ENCODE data around the gene LTBR.
A peak's percentile ranks its signal among the peaks of the same experiment; 100 is the strongest.
"Not testable (repeated sequence)": the region's sequence is repeated elsewhere in the genome, so short reads cannot be mapped to it uniquely, and the experiment has no call there.

Gene LTBR

DNA sequence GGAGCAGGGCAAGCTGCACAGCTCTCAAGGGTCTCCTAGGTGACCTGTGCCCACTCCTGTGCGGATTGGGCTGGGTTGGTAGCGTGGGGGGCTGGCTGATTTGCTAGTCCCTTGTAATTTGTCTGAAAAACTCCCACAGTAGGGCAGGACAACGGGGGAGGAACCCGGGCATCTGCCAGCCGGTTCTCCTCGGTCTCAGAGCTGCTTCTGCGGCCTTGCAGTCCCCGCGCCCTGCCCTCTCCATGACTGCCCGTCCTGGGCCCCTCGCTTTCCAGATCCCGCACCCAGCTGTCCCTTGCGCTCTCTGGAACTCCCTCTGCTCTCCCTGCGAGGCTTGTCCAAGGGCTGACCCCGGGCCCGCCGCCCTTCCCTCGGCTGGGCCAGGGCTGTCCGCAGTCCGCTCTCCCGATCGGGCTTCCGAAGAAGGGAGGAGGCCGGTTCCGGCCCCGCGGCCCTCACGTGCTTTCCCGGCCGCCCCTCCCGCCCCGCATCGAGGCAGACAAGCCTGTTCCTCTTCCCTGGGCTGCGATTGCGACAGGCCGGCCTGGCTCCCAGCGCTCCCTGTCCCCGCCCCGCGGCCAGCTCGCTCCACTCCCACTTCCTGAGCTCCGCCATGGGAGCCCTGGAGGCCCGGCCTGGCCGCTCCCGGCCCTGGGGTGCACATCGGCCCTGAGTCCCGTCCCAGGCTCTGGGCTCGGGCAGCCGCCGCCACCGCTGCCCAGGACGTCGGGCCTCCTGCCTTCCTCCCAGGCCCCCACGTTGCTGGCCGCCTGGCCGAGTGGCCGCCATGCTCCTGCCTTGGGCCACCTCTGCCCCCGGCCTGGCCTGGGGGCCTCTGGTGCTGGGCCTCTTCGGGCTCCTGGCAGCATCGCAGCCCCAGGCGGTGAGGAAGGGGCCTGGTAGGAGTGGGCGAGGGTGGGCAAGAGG is at the start of gene LTBR:
Gene LTBR, plus strand, starts transcription at position 591 of the 927 bp plus-strand sequence. Its CDS starts 197 bp downstream, at position 788.
- DNase-seq, result peak in 1 of 2 experiments; percentile 16

- no peak for DNase-seq
These were observed 49.6 kb upstream of the LTBR start for GRCh38 chr12:6334359-6334758.

- DNase-seq, result no peak
These were observed 49.0 kb upstream of the LTBR start for GRCh38 chr12:6334940-6335450.

- peak; percentile 78 to 92 for DNase-seq
These were observed 48.4 kb upstream of the LTBR start for GRCh38 chr12:6335451-6336078.

- peak; percentile 45 to 64 for DNase-seq
These were observed 47.7 kb upstream of the LTBR start for GRCh38 chr12:6336079-6336888.

DNA sequence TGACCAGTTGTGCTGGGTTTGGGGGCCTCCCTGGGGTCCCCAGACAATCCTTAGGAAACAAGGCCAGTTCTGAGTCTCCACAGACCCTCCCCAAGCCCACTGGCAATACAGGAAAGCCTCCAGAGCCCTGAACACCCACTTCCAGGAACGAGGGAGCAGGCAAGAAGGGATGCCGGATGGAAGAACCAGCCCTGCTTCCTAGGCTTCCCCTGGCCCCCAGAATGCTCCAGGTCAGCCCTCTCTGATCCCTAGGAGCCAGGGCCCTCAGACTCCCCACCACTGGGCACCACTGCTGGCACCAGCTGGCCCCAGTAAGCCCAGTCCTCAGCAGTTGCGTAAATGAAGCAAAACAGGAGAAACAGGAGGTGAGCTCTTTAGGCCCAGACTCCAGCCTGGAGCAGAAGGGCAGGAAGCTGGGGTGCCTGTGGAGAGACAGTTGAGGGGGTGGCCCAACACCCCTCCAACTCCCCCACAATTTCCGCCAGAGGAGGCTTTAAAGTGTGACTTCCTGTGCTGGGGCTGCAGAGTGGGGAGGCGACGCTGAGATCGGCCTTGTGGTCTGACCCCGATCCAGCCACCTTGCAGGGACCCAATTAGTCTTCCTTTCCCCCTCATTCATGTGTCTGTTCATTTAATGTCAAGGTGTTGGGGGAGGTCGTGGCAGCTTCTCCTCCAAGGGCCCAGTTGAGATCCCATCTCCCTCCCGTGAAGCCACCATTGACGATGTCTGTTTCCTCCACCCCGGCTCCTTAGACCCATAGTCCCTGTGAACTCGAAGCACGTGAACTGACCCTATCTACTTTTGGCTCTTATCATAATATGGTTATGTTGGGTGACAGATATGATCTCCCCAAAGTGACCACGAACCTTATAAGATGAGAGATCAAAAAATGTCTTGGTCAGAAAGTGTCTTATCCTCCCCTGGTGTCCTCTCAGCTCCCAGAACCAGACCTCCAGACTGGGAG is 46.8 kb upstream of the LTBR start:
- DNase-seq, result peak in 1 of 2 experiments; percentile 56

DNA sequence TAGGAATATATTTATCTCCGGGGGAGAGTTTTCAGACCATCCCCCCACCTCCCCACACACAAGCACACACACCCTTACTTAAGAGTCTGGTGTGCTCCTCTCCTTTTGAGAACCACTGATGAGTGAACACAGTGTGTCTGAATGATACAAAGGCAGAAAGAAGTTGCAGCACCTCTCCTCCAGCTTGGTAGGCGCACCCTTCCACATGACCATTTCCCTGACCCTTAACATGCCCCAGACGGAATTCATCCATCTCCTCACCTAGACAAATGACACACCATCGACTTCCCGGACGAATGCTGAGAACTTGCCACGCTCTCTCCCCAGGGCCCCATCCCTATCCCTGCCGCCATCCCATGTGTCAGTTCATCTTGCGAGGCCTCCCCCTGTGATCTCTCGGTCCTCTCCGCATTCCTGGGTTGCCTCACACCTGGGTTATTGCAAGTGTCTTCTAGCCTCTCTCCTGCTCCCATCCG is 46.0 kb upstream of the LTBR start:
- DNase-seq, result no peak

DNA sequence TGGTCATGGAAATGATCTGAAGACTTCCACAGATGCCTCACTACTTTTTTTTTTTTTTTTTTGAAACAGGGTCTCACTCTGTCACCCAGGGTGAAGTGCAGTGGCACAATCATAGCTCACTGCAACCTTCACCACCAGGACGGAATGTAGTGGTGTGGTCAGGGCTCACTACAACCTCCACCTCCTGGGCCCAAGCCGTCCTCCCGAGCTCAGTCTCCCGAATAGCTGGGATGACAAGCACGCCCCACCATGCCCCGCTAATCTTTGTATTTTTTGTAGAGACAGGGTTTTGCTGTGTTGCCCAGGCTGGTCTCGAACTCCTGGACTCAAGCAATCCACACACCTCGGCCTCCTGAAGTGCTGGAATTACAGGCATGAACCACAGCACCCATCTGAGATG is 45.4 kb upstream of the LTBR start:
- not testable (repeated sequence) for DNase-seq

DNA sequence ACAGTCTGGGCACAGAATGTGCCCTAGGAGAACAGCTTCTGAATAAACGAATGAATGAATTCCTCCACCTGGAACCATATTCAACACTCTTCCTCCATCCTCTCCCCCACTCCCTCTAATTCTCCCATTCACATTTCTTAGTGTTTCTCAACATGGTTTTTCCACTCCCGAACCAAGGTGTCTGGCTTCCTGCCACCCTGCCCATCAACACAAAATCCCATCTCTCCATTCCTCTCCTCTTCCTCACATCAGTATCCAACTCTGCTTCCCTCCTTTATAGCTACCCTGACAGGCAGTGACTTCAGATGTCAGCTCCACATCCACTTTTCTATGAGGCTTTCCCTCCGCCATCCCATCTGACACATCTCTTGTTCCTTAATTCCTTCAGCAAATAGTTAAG is 45.0 kb upstream of the LTBR start:
- no peak for DNase-seq

DNA sequence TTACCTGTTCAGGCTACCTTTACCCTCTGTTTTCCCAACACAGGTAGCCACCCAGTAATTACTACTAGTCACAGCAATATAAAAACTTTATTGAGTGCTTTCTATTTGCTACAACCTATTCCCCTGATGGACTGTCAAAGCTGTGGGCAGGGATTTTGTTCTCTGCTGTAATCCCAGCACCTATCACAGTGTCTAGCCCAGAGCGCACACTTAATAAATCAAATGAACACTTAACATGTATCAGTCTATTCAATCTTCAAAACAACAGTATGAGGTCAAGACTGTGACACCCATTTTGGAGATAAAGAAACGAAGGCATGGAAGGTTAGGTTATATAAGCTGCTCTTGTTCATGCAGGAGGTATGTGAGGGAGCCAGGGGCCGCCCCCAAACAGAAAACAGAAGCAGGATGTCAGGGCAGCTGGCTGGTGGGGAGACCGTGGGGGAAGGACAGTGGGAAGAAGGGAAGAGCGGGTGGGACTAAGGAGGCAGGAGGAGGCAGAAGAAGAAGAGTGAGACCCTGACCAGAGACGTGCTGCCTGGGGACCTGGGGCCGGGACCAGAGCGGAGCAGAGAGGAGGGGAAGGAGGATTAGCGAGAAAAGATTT is 43.8 kb upstream of the LTBR start:
- no peak for DNase-seq

DNA sequence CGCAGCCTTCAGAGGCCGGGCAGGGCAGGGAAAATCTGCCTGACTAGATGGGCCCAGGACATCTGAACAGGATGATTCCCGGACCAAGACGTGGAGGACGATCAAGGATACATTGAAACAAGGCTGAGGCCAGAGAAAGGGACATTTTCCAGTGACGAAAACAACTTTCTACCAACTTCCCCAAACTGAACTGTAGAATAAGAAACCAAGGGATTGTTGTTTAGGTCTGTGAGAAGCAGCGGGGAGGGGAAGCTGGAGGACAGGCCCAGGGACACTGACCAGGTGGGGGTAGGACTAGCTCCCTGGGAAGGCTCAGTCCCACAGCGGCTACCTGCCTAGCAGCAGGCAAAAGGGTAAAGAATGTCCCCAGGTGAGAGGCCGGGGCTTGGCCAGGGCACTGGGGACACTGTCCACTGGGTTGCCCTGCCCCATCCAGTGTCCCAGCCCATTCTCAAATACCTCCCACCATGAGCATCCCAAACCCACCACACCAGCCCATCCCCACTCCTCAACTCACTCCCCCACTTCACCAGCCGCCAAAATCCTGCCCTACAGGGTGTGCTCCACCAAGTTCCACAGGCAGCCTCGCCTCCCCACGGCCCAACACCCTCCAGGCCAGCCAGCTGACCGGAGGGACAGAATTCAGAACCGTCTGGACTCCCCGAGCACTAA is 43.1 kb upstream of the LTBR start:
- DNase-seq, result no peak

DNA sequence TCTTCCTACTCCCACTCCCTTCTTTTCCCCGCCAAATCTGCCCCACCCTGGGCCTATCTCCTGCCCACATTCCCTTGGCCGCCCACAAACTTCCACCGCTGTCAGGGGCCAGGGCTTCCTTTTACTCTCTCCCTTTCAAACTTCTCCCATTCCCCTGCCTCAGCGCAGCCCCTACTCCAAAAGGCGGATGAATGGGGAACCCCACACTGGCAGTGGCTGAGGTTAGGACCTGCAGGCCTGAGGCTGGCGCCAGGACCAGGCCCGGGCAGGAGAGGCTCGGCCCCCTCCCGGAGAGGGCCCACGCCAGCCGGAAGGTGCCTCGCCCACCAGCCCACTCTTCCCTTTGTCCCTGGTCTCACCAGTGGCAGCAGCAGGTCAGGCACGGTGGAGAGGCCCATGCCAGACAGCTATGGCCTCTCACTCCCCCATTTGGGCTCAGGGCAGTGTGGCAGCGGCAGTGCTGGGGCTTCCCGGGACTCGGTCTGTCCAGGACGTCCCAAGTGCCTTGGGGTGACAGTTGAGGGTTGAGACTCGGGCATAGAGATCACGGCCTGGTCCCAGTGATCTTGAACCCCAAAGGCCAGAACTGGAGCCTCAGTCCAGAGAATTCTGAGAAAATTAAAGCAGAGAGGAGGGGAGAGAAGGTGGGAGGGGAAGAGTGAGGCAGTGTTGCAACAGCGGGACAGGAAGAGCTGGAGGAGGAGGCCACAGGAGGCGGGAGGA is 42.4 kb upstream of the LTBR start, which contains the start of gene TNFRSF1A:
Gene TNFRSF1A, minus strand, starts transcription at position 660 of the 723 bp plus-strand sequence. Its CDS starts 262 bp downstream, at position 398.
- peak; percentile 44 to 50 for DNase-seq

DNA sequence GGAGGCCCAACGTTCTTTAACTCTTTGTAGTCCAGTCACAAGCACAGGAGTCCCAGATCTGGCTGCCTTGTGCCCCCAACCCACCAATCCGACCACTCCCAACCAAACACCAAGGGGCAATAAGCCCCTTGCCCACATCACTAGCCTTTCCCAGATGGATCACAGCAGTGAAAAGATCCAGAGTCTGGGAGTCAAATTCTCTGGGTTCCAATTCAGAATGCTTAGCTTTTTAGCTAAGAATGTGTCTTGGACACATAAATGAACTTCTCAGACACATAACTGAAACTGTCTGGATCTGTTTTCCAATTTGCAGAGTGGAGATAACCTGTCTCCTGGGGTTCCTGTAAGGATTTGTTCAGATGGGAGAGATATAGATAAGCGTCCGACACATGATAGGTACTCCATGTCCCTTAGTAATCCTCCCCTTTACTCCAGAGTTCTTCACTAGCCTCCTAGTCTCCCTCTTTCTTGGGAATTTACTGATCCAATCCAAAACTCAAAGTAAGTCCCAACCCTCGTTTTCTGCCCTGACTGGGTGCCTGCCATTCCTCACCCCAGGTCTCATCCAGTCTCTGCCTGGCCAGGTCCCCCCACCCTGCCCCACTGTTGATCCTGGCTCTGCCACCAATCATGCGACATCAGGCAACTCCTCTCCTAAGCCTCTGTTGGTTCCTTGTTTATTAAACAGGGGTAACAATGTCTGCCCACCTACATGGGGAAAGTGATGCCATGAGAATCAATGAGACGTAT is 41.6 kb upstream of the LTBR start:
- no peak for DNase-seq

DNA sequence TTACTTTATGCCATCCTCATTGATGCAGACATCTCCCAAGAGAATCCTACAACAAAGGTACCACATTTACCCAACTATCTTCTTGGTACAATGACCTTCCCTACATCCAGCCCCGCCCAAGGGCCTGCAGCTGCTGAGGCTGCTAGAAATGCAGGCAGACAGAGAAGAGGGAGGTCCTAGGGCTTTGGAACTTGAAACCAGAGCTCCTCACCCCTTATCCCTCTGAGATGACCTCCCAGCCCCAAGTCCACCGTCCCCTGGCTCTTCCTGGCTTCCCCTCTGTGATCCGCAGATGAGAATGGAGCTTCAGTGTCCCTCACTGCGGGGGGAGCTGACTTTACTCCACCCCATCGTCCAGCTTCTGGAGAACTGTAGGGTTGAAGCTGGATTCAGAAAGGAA is 40.4 kb upstream of the LTBR start:
- no peak for DNase-seq

DNA sequence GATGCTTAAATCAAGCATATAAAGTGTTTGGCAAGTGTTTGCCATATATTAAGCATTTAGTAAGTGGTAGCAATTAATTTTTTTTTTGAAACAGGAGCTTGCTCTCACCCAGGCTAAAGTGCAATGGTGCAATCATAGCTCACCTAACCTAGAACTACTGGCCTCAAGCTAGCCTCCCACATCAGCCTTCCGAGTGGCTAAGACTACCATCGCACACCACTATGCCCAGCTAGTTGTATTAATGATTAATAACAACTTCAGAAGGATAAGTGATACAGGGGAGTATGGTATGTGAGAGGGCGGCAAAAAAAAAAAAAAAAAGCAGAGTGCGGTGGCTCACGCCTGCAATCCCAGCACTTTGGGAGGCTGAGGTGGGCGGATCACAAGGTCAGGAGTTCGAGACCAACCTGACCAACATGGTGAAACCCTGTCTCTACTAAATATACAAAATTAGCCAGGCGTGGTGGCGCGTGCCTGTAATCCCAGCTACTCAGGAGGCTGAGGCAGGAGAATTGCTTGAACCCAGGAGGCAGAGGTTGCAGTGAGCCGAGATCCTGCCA is 39.8 kb upstream of the LTBR start:
- DNase-seq, result not testable (repeated sequence)

GRCh38 chr12:6345319-6346091 is 38.5 kb upstream of the LTBR start:
- peak in 1 of 2 experiments; percentile 67 for DNase-seq

- DNase-seq, result no peak
These were observed 37.6 kb upstream of the LTBR start for GRCh38 chr12:6346235-6346832.

Data from stimulated activated CD4-positive, alpha-beta T cell treated with anti-CD3 and anti-CD28 coated beads, Interleukin-4, amount 100 ng/mL, for 4 hours (primary cell).